Left ventricle myocardium inferior (tissue), 1 donor: ENCODE results near the gene TET1. TPM values are rescaled to one million over a fixed set of nuclear protein-coding genes. Genes with fewer than 3 reads are reported as not detected.
A peak's percentile ranks its signal among the peaks of the same experiment; 100 is the strongest.
"Not testable (repeated sequence)": the region's sequence is repeated elsewhere in the genome, so short reads cannot be mapped to it uniquely, and the experiment has no call there.

Experiments used
- DNase-seq: peaks from one replicate; pipeline ENCODE4 v3.0.0-alpha.2; 2020
- H3K27ac ChIP-seq: fragments of 200-600 bp; replicated peaks from 2 replicates; pipeline ENCODE4 v1.8.0; 2021
- H3K27me3 ChIP-seq: fragments of 200-600 bp; 2 replicates; pipeline ENCODE4 v1.8.0; 2021; ENCODE audit warnings: low read depth
- H3K36me3 ChIP-seq: fragments of 200-600 bp; 2 replicates; pipeline ENCODE4 v1.8.0; 2021
- H3K4me1 ChIP-seq: fragments of 200-600 bp; 2 replicates; pipeline ENCODE4 v1.8.0; 2021
- H3K4me3 ChIP-seq: fragments of 200-600 bp; 2 replicates; pipeline ENCODE4 v1.8.0; 2021; ENCODE audit warnings: mild to moderate bottlenecking, moderate library complexity
- H3K9me3 ChIP-seq: fragments of 200-600 bp; replicated peaks from 2 replicates; pipeline ENCODE4 v1.8.0; 2021
- CTCF ChIP-seq: fragments of 200-600 bp; IDR thresholded peaks from 2 replicates; pipeline ENCODE4 v1.8.0; 2021; ENCODE audit warnings: antibody characterized with exemption, mild to moderate bottlenecking, borderline replicate concordance
- intact Hi-C: fragments of 100-400 bp; cut with micrococcal nuclease; formaldehyde crosslinking; loops from one replicate; pipeline ENCODE4 v1.11.0; 2022
- long read RNA-seq: library from polyadenylated mRNA; unstranded; transcript quantifications from one replicate; pipeline ENCODE4 v2.0.0, GENCODE V29; 2021
- total RNA-seq: library from RNA; stranded (reverse); fragmentation: NEBNext Ultra II Directional; extraction: Animal tissue kit (Norgen Biotek cat#: 25700); gene quantifications from one replicate; pipeline ENCODE4 v1.2.1, GENCODE V29; 2021
- donor health status: DM: no; HTN: yes; CAD: no; lungs with severe emphysema.

The TET1 gene
- 2.2 TPM for total RNA-seq
- long read RNA-seq = 0 reads

- H3K27me3 ChIP-seq = peaks cover 52% of the 10 kb centered on the region
- peak within 1 kb of the TSS; percentile 58 for H3K27ac ChIP-seq
- peak within 1 kb of the TSS; percentile 73 for H3K4me3 ChIP-seq
- H3K9me3 ChIP-seq = no peaks in the 10 kb centered on the region
- H3K36me3 ChIP-seq = no peaks in the 10 kb centered on the region
- peak; percentile 50 for DNase-seq
- intact Hi-C loops = no loop called here
- peaks cover 31% of the 10 kb centered on the region for H3K4me1 ChIP-seq
- TF ChIP-seq CTCF = no peak
Measured at GRCh38 chr10:68560186-68560942, at the start of gene TET1. Gene TET1 (plus strand): TSS chr10:68560337. CDS start chr10:68572339, 12,002 bp downstream.

- H3K9me3 ChIP-seq, H3K27ac ChIP-seq, H3K27me3 ChIP-seq, DNase-seq, H3K4me3 ChIP-seq, intact Hi-C loops, H3K4me1 ChIP-seq: not testable (repeated sequence)
- peaks cover 37% of the 10 kb centered on the region for H3K36me3 ChIP-seq
Measured at GRCh38 chr10:68516216-68516615, 43.9 kb upstream of the TET1 start.

- H3K4me1 ChIP-seq = no peaks in the 10 kb centered on the region
- H3K9me3 ChIP-seq = no peaks in the 10 kb centered on the region
- peaks cover 39% of the 10 kb centered on the region for H3K36me3 ChIP-seq
- no peak overlapping the region for H3K4me3 ChIP-seq
- intact Hi-C loops = no loop called here
- no peak overlapping the region for H3K27ac ChIP-seq
- no peaks in the 10 kb centered on the region for H3K27me3 ChIP-seq
- DNase-seq = no peak
- TF ChIP-seq CTCF = no peak
Measured at GRCh38 chr10:68516766-68517165, 43.4 kb upstream of the TET1 start.

- no peak for TF ChIP-seq CTCF
- no peak overlapping the region for H3K27ac ChIP-seq
- no peaks in the 10 kb centered on the region for H3K9me3 ChIP-seq
- peaks cover 42% of the 10 kb centered on the region for H3K36me3 ChIP-seq
- DNase-seq = no peak
- intact Hi-C loops = no loop called here
- H3K4me1 ChIP-seq = no peaks in the 10 kb centered on the region
- no peaks in the 10 kb centered on the region for H3K27me3 ChIP-seq
- H3K4me3 ChIP-seq = no peak overlapping the region
Measured at GRCh38 chr10:68517188-68517587, 42.9 kb upstream of the TET1 start.

- H3K4me3 ChIP-seq, H3K27ac ChIP-seq, intact Hi-C loops, DNase-seq, H3K4me1 ChIP-seq, H3K27me3 ChIP-seq, H3K9me3 ChIP-seq: not testable (repeated sequence)
- H3K36me3 ChIP-seq = peaks cover 43% of the 10 kb centered on the region
Measured at GRCh38 chr10:68518609-68519008, 41.5 kb upstream of the TET1 start.

- H3K27me3 ChIP-seq, H3K9me3 ChIP-seq, H3K27ac ChIP-seq, intact Hi-C loops, H3K4me3 ChIP-seq, DNase-seq: not testable (repeated sequence)
- H3K4me1 ChIP-seq = peaks cover 16% of the 10 kb centered on the region
- H3K36me3 ChIP-seq = peaks cover 19% of the 10 kb centered on the region
Measured at GRCh38 chr10:68525490-68526038, 34.6 kb upstream of the TET1 start.

- Histone ChIP-seq H3K9me3 (no peaks in the 10 kb centered on the region), H3K4me1 (peaks cover 16% of the 10 kb centered on the region), H3K27ac (peak overlapping the region; percentile 90), H3K4me3 (peak overlapping the region; percentile 75), H3K36me3 (peaks cover 11% of the 10 kb centered on the region), H3K27me3 (no peaks in the 10 kb centered on the region)
- intact Hi-C loops = no loop called here
- no peak for TF ChIP-seq CTCF
- DNase-seq = no peak
Measured at GRCh38 chr10:68526634-68527307, 33.4 kb upstream of the TET1 start.
